Prostate gland (tissue), 2 donors: ENCODE results near the gene CTSW.

ENCODE experiments used
- POLR2A ChIP-seq: fragments of 450-650 bp; IDR thresholded peaks from one replicate; pipeline ENCODE4 v1.6.1; 2016; ENCODE audit warnings: antibody characterized with exemption, mild to moderate bottlenecking
- TF ChIP-seq, protein P1 (sequence below), 4 experiments: fragments of 200-600 bp in 2 of 4; fragments of 450-650 bp in 2 of 4; sonication (generic) in 2 of 4; IDR thresholded peaks; 1 replicate in 3 of 4; 2 replicates in 1 of 4; pipeline ENCODE4 v1.5.1; 2016 to 2019; ENCODE audit warnings: antibody characterized with exemption in 4 of 4, mild to moderate bottlenecking in 2 of 4, moderate library complexity in 2 of 4

DNA sequence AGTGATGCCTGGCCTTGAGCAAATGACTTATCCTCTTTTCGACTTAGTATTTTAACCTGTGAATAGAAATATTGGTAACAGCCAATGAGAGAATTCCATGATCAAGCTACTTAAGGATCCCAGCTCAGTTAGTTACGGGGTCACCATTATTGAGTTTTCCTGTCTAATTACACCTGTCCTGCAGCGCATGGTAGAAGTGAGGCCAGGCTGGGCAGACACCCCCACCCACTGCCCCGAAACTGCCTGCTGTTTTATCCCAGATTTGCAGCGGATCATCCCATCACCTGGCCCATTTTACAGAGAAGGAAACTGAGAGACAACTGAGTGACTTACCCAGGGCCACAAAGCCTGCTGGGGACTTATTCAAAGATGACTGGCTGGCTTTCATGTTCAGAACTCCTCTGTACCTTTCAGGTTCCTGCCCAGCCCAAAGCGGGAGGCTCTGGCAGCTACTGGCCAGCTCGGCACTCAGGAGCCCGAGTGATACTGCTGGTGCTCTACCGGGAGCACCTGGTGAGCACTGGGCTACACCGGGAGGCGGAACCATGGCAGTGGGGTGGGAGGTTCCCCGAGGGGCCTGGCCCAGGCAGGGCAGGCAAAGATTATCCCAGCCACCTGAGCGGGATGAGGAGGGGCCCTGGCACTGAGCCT lies 18.0 kb upstream of the CTSW start:
- TF ChIP-seq, protein P1, sequence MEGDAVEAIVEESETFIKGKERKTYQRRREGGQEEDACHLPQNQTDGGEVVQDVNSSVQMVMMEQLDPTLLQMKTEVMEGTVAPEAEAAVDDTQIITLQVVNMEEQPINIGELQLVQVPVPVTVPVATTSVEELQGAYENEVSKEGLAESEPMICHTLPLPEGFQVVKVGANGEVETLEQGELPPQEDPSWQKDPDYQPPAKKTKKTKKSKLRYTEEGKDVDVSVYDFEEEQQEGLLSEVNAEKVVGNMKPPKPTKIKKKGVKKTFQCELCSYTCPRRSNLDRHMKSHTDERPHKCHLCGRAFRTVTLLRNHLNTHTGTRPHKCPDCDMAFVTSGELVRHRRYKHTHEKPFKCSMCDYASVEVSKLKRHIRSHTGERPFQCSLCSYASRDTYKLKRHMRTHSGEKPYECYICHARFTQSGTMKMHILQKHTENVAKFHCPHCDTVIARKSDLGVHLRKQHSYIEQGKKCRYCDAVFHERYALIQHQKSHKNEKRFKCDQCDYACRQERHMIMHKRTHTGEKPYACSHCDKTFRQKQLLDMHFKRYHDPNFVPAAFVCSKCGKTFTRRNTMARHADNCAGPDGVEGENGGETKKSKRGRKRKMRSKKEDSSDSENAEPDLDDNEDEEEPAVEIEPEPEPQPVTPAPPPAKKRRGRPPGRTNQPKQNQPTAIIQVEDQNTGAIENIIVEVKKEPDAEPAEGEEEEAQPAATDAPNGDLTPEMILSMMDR (IDR thresholded peaks at IDR 0.05): no peak
- no peak for TF ChIP-seq POLR2A
